ENCODE results near the gene PLD6. TPM values are rescaled to one million over a fixed set of nuclear protein-coding genes. Genes with fewer than 3 reads are reported as not detected.
"Not testable (repeated sequence)": the region's sequence is repeated elsewhere in the genome, so short reads cannot be mapped to it uniquely, and the experiment has no call there.

The PLD6 gene
- total and polyA plus RNA-seq, 2 donors, result 2.8 to 5.1 TPM

GRCh38 chr17:17184985-17185757, 21.0 kb downstream of the PLD6 start:
- not testable (repeated sequence) for H3K4me1 ChIP-seq (ENCODE audit: insufficient read depth)

DNA sequence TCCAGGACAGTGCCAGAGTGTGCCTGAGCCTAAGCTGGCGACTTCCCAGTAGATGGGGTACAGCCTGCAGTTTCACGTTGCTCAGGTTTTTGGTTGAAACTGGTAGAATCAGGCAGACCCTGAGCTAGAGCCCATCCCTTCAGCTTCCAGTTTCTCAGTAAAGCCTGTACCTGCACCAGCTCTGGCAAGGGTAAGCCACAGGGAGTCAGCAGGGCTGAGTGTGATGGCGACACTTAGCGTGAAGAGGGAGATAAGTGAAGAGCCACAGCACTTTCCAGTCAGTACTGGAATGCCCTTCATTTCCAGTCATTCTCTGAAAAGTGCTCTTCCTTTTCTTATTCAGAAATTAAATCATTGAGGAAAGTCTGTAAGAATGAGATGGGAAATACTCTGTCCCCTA, 22.4 kb downstream of the PLD6 start:
- Histone ChIP-seq H3K27ac (ENCODE audit: low read depth) (no peak overlapping the region), H3K4me1 (ENCODE audit: insufficient read depth) (no peaks in the 10 kb centered on the region), H3K36me3 (ENCODE audit: insufficient read depth) (no peaks in the 10 kb centered on the region), H3K4me3 (ENCODE audit: low read depth, low read length) (no peak overlapping the region)
- no peak for DNase-seq (ENCODE audit: extremely low spot score)
- WGBS, result 89% methylated on average over 4 of the region's 4 CpGs

More at GRCh38 chr17:17184985-17185757, 21.0 kb downstream of the PLD6 start:
- H3K4me3 ChIP-seq (ENCODE audit: low read depth, low read length); H3K36me3 ChIP-seq (ENCODE audit: insufficient read depth); H3K27ac ChIP-seq (ENCODE audit: low read depth); DNase-seq (ENCODE audit: extremely low spot score): not testable (repeated sequence)
- WGBS, result 72% methylated on average over 13 of the region's 13 CpGs

DNA sequence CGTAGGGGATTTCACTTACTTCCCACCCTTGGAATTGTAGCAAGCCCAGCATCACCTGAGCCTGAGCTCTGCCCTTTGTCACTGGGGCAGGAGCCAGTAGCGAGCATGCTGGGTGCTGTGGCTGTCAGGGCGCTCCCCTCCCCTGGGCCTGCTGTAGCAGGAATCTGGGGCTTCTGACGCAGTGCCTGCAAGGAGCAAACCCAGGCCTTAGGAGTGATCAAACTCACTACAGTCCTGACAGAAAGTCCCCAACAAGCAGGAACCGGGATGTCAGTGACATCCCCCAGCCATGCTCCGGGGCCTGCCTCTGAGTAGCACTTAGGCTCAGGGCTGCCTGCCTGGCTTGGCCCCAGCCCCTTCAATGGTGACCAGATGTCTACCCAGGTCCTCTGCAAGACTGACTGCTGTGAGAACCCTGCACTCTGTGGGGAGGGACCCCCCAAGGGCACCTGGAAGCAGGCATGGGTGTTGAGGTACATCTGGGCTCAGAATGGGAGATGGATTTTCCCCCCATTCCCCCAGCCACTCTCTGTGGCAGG, 23.5 kb downstream of the PLD6 start:
- Histone ChIP-seq H3K27ac (ENCODE audit: low read depth) (no peak overlapping the region), H3K4me1 (ENCODE audit: insufficient read depth) (no peaks in the 10 kb centered on the region), H3K36me3 (ENCODE audit: insufficient read depth) (no peaks in the 10 kb centered on the region), H3K4me3 (ENCODE audit: low read depth, low read length) (no peak overlapping the region)
- DNase-seq (ENCODE audit: extremely low spot score), result no peak
- WGBS, result 88% methylated on average over 6 of the region's 6 CpGs

- DNase-seq (ENCODE audit: extremely low spot score), result no peak
- H3K4me1 ChIP-seq (ENCODE audit: insufficient read depth), result no peaks in the 10 kb centered on the region
- H3K27ac ChIP-seq (ENCODE audit: low read depth), result no peak overlapping the region
- WGBS, result 83% methylated on average over 15 of the region's 15 CpGs
- H3K36me3 ChIP-seq (ENCODE audit: insufficient read depth), result peaks cover 3% of the 10 kb centered on the region
- H3K4me3 ChIP-seq (ENCODE audit: low read depth, low read length), result no peak overlapping the region
Observed at GRCh38 chr17:17181666-17182597, 24.2 kb downstream of the PLD6 start.

GRCh38 chr17:17180741-17181525, 25.2 kb downstream of the PLD6 start:
- whole genome bisulfite sequencing, result 79% methylated on average over 13 of the region's 13 CpGs
- DNase-seq (ENCODE audit: extremely low spot score), result no peak
- no peaks in the 10 kb centered on the region for H3K4me1 ChIP-seq (ENCODE audit: insufficient read depth)
- peaks cover 7% of the 10 kb centered on the region for H3K36me3 ChIP-seq (ENCODE audit: insufficient read depth)
- no peak overlapping the region for H3K4me3 ChIP-seq (ENCODE audit: low read depth, low read length)
- H3K27ac ChIP-seq (ENCODE audit: low read depth), result no peak overlapping the region

DNA sequence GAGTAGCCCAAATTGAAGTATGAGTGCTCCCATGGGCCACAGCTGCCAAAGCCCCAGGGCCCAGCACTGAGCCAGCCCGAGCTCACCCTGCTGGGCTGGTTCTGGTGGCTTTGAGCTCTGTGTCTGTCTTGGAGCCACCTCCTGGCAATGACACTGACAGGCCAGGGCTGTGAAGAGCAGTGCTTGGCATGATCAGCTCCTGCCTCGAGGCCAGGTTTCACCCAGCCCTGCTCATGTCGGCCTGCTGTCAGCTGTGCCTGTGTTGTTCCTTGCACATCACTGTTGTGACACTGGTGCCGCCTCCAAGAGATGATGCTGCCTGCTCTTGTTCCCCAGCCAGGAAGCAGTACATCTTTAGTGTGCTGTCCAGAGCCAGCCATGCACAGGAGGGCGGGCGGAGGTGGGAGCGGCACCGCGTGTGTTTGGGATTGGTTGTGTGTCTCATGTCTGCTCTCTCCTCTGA, 26.0 kb downstream of the PLD6 start:
- no peak overlapping the region for H3K4me3 ChIP-seq (ENCODE audit: low read depth, low read length)
- H3K36me3 ChIP-seq (ENCODE audit: insufficient read depth), result peaks cover 9% of the 10 kb centered on the region
- no peak for DNase-seq (ENCODE audit: extremely low spot score)
- H3K4me1 ChIP-seq (ENCODE audit: insufficient read depth), result no peaks in the 10 kb centered on the region
- 86% methylated on average over 9 of the region's 9 CpGs for WGBS
- H3K27ac ChIP-seq (ENCODE audit: low read depth), result no peak overlapping the region

DNA sequence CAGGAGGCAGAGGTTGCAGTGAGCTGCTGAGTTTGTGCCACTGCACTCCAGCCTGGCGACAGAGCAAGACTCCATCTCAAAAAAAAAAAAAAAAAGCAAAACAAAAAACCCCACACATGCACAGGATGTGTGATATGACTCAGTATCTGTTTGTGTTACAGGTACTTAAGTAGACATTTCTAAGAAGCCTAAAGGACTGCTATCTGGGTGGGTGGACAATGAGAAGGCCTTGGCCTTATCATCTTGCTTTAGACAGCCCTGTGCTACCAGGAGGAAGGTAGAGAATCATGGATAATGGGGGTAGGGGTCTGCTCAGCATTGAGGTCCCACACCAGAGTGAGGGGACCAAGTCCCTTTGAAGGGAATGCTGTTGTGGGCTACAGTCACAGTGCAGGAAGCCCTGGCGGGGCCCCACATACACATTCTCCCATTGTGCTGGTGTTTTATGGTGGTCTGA, 26.7 kb downstream of the PLD6 start:
- Histone ChIP-seq H3K27ac (ENCODE audit: low read depth) (no peak overlapping the region), H3K36me3 (ENCODE audit: insufficient read depth) (peaks cover 9% of the 10 kb centered on the region), H3K4me1 (ENCODE audit: insufficient read depth) (no peaks in the 10 kb centered on the region), H3K4me3 (ENCODE audit: low read depth, low read length) (no peak overlapping the region)
- WGBS, result 92% methylated on average over 2 of the region's 2 CpGs
- no peak for DNase-seq (ENCODE audit: extremely low spot score)

DNA sequence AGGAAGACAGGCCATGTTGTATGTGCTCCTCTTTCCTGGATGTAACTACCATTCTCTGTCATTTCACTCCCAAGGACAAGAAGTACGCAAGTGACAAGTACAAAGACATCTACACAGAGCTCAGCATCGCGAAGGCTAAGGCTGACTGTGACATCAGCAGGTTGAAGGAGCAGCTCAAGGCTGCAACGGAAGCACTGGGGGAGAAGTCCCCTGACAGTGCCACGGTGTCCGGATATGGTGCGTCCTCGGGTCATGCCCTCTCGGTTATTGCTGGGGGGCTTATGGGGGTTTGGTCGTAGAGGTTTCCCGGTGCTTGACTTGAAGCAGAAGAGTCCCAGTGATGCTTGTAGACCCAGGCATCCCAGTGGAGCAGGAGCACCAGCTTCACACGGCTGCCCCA, 29.0 kb downstream of the PLD6 start:
- peaks cover 9% of the 10 kb centered on the region for H3K36me3 ChIP-seq (ENCODE audit: insufficient read depth)
- no peak for DNase-seq (ENCODE audit: extremely low spot score)
- 93% methylated on average over 12 of the region's 12 CpGs for WGBS

GRCh38 chr17:17176341-17176740, 29.8 kb downstream of the PLD6 start:
- Histone ChIP-seq H3K36me3 (ENCODE audit: insufficient read depth) (peaks cover 9% of the 10 kb centered on the region), H3K4me3 (ENCODE audit: low read depth, low read length) (no peak overlapping the region), H3K4me1 (ENCODE audit: insufficient read depth) (no peaks in the 10 kb centered on the region), H3K27ac (ENCODE audit: low read depth) (no peak overlapping the region)
- no peak for DNase-seq (ENCODE audit: extremely low spot score)
- WGBS, result 92% methylated on average over 12 of the region's 12 CpGs

More for the DNA sequence above, 29.0 kb downstream of the PLD6 start:
- no peaks in the 10 kb centered on the region for H3K4me1 ChIP-seq (ENCODE audit: insufficient read depth)
- no peak overlapping the region for H3K4me3 ChIP-seq (ENCODE audit: low read depth, low read length)
- H3K27ac ChIP-seq (ENCODE audit: low read depth), result no peak overlapping the region

DNA sequence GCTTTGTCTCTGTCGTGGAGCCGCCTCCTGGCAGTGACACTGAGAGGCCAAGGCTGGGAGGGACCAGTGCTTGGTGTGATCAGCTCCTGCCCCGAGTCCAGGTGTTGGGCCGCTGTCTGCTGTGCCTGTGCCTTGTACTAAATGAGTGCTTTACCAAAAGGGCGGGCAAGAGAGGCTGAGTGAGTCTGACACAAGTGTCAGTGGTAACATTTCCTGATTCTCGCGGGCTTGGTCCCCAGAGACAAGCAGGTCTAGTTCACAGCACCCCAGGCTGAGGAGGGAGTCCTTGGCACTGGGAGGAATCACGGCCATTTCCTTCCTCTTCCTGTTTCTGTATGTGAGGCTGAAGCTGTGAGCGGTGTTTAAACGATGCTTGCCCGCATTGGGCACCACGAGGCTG, 30.2 kb downstream of the PLD6 start:
- H3K36me3 ChIP-seq (ENCODE audit: insufficient read depth), result peaks cover 9% of the 10 kb centered on the region
- no peak overlapping the region for H3K4me3 ChIP-seq (ENCODE audit: low read depth, low read length)
- no peak for DNase-seq (ENCODE audit: extremely low spot score)
- H3K27ac ChIP-seq (ENCODE audit: low read depth), result no peak overlapping the region
- WGBS, result 85% methylated on average over 12 of the region's 12 CpGs
- no peaks in the 10 kb centered on the region for H3K4me1 ChIP-seq (ENCODE audit: insufficient read depth)

DNA sequence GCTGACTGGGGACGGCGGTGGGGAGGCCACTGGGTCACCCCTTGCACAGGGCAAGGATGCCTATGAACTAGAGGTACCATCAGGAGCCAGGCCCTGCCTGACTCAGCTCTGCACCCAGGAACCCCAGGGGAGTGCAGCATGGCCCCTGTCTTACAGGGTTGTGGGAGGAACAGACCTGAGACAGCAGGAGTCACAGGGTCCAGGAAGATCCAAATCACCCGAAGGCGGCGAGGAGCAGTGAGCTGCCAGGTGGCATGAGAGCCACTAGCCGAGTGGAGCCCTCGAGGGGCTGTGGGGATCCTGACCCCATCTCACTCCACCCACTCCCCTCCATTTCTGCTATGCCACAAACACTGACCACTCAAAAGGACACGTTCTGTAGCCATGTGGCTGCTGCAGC, 30.8 kb downstream of the PLD6 start:
- 92% methylated on average over 8 of the region's 8 CpGs for WGBS
- no peaks in the 10 kb centered on the region for H3K4me1 ChIP-seq (ENCODE audit: insufficient read depth)
- H3K4me3 ChIP-seq (ENCODE audit: low read depth, low read length), result no peak overlapping the region
- H3K27ac ChIP-seq (ENCODE audit: low read depth), result no peak overlapping the region
- no peak for DNase-seq (ENCODE audit: extremely low spot score)
- H3K36me3 ChIP-seq (ENCODE audit: insufficient read depth), result peaks cover 9% of the 10 kb centered on the region

DNA sequence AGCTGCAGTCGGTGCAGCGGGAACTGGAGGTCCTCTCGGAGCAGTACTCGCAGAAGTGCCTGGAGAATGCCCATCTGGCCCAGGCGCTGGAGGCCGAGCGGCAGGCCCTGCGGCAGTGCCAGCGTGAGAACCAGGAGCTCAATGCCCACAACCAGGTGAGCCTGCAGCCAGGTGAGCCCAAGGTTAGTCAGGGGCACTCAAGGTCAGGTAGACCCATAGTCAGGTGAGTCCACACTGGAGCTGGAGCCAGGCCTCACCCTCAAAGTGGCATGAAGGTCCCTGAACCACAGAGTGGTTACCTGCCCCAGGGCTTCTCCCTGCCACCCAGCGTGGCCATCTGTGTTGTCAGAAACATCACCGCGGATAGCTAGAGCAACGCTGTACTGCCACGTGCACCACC, 32.2 kb downstream of the PLD6 start:
- H3K4me1 ChIP-seq (ENCODE audit: insufficient read depth), result no peaks in the 10 kb centered on the region
- peaks cover 9% of the 10 kb centered on the region for H3K36me3 ChIP-seq (ENCODE audit: insufficient read depth)
- H3K27ac ChIP-seq (ENCODE audit: low read depth), result no peak overlapping the region
- no peak overlapping the region for H3K4me3 ChIP-seq (ENCODE audit: low read depth, low read length)
- WGBS, result 93% methylated on average over 14 of the region's 14 CpGs
- no peak for DNase-seq (ENCODE audit: extremely low spot score)

DNA sequence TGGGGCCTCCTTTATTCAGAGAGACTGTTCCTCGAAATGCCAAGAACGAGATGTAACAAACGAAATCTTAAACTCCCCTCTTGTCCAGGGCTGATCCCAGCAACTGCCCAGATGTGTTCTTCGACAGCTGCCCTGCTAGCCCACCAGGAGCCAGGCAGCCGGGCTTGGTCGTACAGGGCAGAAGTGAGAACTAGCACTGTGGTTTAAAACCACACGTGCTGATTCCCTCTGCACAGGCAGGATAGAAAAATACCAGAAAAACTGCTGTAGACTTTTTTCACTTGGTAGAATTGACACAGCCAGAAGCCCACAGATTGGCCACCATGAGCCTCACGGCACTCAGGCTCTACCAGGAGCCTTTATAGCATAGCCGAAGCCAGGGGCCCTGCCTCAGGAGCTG, 33.1 kb downstream of the PLD6 start:
- WGBS, result 83% methylated on average over 9 of the region's 9 CpGs
- H3K27ac ChIP-seq (ENCODE audit: low read depth), result no peak overlapping the region
- no peak overlapping the region for H3K4me3 ChIP-seq (ENCODE audit: low read depth, low read length)
- H3K36me3 ChIP-seq (ENCODE audit: insufficient read depth), result peaks cover 9% of the 10 kb centered on the region
- no peaks in the 10 kb centered on the region for H3K4me1 ChIP-seq (ENCODE audit: insufficient read depth)
- no peak for DNase-seq (ENCODE audit: extremely low spot score)

Data from urinary bladder (tissue), 4 donors.